C4-2B (cell line): Measurements from ENCODE around the gene PTPN1.

Experiments used
- CTCF ChIP-seq: fragments of 450-650 bp; conservative IDR thresholded peaks from 2 replicates; pipeline ENCODE4 v1.5.1; 2017; ENCODE audit warnings: mild to moderate bottlenecking
- ZFX ChIP-seq: fragments of 450-650 bp; IDR thresholded peaks from 2 replicates; pipeline ENCODE4 v1.6.1; 2017

DNA sequence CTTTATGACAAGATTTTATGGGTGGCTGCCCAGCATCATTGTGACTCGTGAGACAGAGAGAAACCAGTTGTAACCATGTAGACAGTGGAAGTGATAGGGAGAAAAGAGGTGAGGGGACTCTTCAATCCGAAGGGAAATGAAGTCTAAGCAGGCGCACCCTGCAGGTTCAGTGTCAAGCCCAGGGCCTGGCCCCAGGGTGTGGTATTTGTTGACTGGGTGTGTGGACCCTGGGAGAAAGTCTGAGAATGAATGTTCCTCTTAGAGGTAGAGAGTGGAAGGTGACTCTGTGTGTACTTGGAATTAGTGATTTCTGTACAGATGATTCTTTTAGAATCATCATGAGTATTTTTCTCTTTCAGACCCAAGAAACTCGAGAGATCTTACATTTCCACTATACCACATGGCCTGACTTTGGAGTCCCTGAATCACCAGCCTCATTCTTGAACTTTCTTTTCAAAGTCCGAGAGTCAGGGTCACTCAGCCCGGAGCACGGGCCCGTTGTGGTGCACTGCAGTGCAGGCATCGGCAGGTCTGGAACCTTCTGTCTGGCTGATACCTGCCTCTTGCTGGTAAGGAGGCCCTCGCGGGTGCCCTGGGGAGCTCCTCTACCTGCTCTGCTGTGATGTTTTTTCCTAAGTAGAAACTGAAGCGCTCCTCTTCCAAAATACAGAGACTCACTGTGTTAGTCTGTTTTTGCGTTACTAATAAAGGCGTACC lies 68.0 kb downstream of the PTPN1 start:
- TF ChIP-seq CTCF (no peak), ZFX (no peak)
